HG03103 (cell line): Measurements from ENCODE around the gene TKTL1.

Experiments used
- ATAC-seq: cut with Tn5 transposase; IDR thresholded peaks from one replicate; pipeline ENCODE4 v1.9.1; 2021; ENCODE audit warnings: low read depth; ENCODE audit not compliant: unreplicated experiment

The TKTL1 gene

GRCh38 chrX:154373340-154374306 lies 78.0 kb downstream of the TKTL1 start:
- no peak for ATAC-seq

- ATAC-seq = no peak
Observed at GRCh38 chrX:154374313-154375155, 78.9 kb downstream of the TKTL1 start, which contains the start of gene FLNA. Gene FLNA (minus strand): TSS chrX:154374634. CDS start chrX:154371245, 3,389 bp downstream.

DNA sequence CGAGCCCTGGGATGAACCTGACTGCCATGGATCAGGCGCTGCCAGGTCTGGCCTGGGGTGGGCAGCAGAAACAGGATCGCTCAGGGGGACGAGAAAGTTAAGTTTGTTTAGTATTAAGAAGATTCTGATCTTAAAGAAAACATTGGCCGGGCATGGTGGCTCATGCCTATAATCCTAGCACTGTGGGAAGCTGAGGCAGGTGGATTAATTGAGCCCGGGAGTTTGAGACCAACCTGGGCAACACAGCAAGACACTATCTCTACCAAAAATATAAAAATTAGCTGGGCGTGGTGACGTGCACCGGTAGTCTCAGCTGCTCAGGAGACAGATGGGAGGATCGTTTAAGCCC lies 79.5 kb downstream of the TKTL1 start:
- no peak for ATAC-seq

DNA sequence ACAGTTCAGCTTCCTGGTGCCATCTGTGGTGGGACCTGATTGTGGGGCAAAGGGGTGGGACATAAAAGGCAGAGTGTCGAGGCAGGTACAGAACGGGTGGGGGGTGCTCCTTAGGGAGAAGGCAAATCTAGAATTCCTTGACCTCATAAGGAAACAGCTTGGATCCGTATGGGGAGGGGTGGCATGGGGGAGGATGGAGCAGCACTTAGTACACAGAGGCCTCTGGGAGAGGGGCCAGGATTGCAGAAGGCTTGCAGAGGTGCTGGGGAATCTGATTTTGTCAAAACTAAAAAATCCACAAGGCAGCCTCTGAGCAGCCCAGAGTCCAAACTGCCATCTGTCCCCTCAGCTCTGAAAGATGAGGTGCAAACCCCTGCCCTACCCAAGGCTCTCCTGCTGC lies 81.2 kb downstream of the TKTL1 start:
- ATAC-seq = no peak

DNA sequence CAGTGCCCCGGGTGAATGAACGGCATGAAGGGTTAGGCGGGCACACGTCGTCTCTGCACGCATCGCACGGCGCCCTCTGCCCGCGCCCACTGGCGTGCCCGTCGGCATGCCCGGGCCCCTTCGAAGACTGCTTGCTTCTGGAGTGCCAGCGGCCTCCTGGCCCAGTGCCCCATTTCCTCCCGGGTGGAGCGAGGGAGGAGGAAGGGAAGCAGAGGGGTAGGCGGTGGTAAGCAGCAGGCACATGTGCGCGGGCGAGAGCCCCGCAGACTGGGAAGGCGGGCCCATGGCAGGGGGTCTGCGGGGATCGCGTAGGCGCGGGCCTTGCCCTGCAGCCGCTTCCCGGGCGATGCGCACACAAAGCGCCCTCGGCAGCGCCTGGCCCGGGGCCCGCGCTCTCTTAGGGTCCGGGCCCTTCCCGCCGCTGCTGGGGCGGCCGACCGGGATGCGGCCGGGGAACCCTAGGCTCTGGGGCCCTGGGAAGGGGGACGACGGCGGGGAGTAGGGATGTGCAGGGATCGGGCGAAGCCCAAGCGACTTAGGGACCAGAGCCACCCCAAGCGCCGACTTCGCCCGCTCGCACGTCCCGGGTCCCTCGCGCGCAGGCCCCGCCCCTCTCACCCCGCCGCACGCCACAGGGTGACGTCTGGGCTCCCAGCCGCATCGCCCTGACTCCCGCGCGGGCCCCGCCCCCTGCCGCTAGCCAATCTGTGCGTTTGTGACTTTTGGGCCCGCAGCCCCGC lies 82.6 kb downstream of the TKTL1 start:
- ATAC-seq = no peak

GRCh38 chrX:154378799-154379568 lies 83.4 kb downstream of the TKTL1 start, which contains the start of gene EMD:
Gene EMD (plus strand): TSS chrX:154379295. CDS start chrX:154379485, 190 bp downstream.
- peak; percentile 63 for ATAC-seq

- ATAC-seq = no peak
Observed at GRCh38 chrX:154379569-154379951, 84.0 kb downstream of the TKTL1 start.
